SK-N-SH (cell line): Measurements from ENCODE around the gene C2CD4D. TPM values are rescaled to one million over a fixed set of nuclear protein-coding genes. Genes with fewer than 3 reads are reported as not detected.

ENCODE experiments used
- CTCF ChIA-PET: fragments of 300-600, 350-600 bp; formaldehyde crosslinking; extraction: SDS; loops from one replicate; lab custom pipeline; 2021; lab: Yijun Ruan, JAX
- POLR2A ChIA-PET: fragments of 350-600 bp; sonication (Branson Sonifier 250); formaldehyde crosslinking; extraction: SDS; loops from one replicate; lab custom pipeline; 2020; ENCODE audit warnings: antibody characterized with exemption, inconsistent platforms; lab: Yijun Ruan, JAX
- DNase-seq: peaks from one replicate; pipeline ENCODE4 v3.0.0; 2012
- H2AFZ ChIP-seq: fragments of 200-600 bp; sonication (generic); 2 replicates; pipeline ENCODE4 v1.8.1; 2016; ENCODE audit warnings: antibody characterized with exemption, mild to moderate bottlenecking, low read depth
- H3F3A ChIP-seq: fragments of 200-600 bp; sonication (generic); replicated peaks from 2 replicates; pipeline ENCODE3; 2016; ENCODE audit warnings: antibody characterized with exemption, mild to moderate bottlenecking; ENCODE audit not compliant: insufficient read depth
- H3K27ac ChIP-seq, 2 experiments: fragments of 200-500 bp in 1 of 2; fragments of 200-600 bp in 1 of 2; sonication (Bioruptor generic) in 1 of 2; sonication (generic), shearing (Covaris generic) in 1 of 2; 2 replicates each; pipeline versions ENCODE4 v1.5.1 to v1.6.1; 2014 to 2016; ENCODE audit warnings: low read depth in 2 of 2, inconsistent platforms in 1 of 2, low read length in 1 of 2, mild to moderate bottlenecking in 1 of 2, mixed read lengths in 1 of 2
- H3K27me3 ChIP-seq: fragments of 200-600 bp; sonication (generic), shearing (Covaris generic); 2 replicates; pipeline ENCODE4 v1.6.1; 2016; ENCODE audit warnings: mixed run types; ENCODE audit not compliant: insufficient read depth
- H3K36me3 ChIP-seq, 2 experiments: fragments of 200-500 bp in 1 of 2; fragments of 200-600 bp in 1 of 2; sonication (Bioruptor generic) in 1 of 2; sonication (generic) in 1 of 2; replicated peaks in 1 of 2; 2 replicates each; pipeline versions ENCODE3 to v1.5.1; 2014 to 2016; ENCODE audit warnings: low read length in 1 of 2, mild to moderate bottlenecking in 1 of 2; ENCODE audit not compliant: insufficient read depth in 2 of 2, control insufficient read depth in 1 of 2
- H3K4me1 ChIP-seq, 2 experiments: fragments of 200-500 bp in 1 of 2; fragments of 200-600 bp in 1 of 2; sonication (Bioruptor generic) in 1 of 2; sonication (generic), shearing (Covaris generic) in 1 of 2; 2 replicates each; pipeline versions ENCODE4 v1.5.1 to v1.6.1; 2014 to 2016; ENCODE audit warnings: low read depth in 1 of 2, low read length in 1 of 2, mixed run types in 1 of 2; ENCODE audit not compliant: insufficient read depth in 2 of 2, control insufficient read depth in 1 of 2
- H3K4me2 ChIP-seq: fragments of 200-600 bp; sonication (generic), shearing (Covaris generic); 2 replicates; pipeline ENCODE4 v1.6.1; 2017; ENCODE audit warnings: mixed run types
- H3K4me3 ChIP-seq, 2 experiments: fragments of 200-500 bp in 1 of 2; fragments of 200-600 bp in 1 of 2; sonication (Bioruptor generic) in 1 of 2; sonication (generic), shearing (Covaris generic) in 1 of 2; 2 replicates each; pipeline versions ENCODE4 v1.5.1 to v1.8.1; 2014 to 2016; ENCODE audit warnings: low read depth in 2 of 2, inconsistent platforms in 1 of 2, low read length in 1 of 2, mild to moderate bottlenecking in 1 of 2, mixed read lengths in 1 of 2, moderate library complexity in 1 of 2
- H3K79me2 ChIP-seq: fragments of 200-600 bp; sonication (generic); 2 replicates; pipeline ENCODE4 v1.8.1; 2017; ENCODE audit warnings: mild to moderate bottlenecking; ENCODE audit not compliant: insufficient read depth
- H3K9ac ChIP-seq: fragments of 200-600 bp; sonication (generic); 2 replicates; pipeline ENCODE4 v1.6.1; 2017; ENCODE audit warnings: mixed run types
- H3K9me2 ChIP-seq: fragments of 200-600 bp; sonication (generic); 2 replicates; pipeline ENCODE4 v1.6.1; 2017; ENCODE audit warnings: mixed run types
- H3K9me3 ChIP-seq: fragments of 200-600 bp; sonication (generic); 2 replicates; pipeline ENCODE4 v1.6.1; 2017; ENCODE audit warnings: mixed run types, mild to moderate bottlenecking, moderate library complexity
- H4K20me1 ChIP-seq: fragments of 200-600 bp; sonication (generic); 2 replicates; pipeline ENCODE4 v1.6.1; 2017; ENCODE audit warnings: mild to moderate bottlenecking, mixed run types; ENCODE audit not compliant: insufficient read depth
- CHD2 ChIP-seq: fragments of 150-350 bp; IDR thresholded peaks from 2 replicates; pipeline ENCODE4 v1.6.1; 2018; ENCODE audit warnings: low read length; ENCODE audit not compliant: partially characterized antibody
- ELF1 ChIP-seq: IDR thresholded peaks from 2 replicates; pipeline ENCODE4 v1.4.0; 2012
- EP300 ChIP-seq, 2 experiments: IDR thresholded peaks; 2 replicates each; pipeline versions ENCODE4 v1.4.0 to v1.6.1; 2012; ENCODE audit warnings: borderline replicate concordance in 1 of 2, low read depth in 1 of 2, low read length in 1 of 2
- EZH2phosphoT487 ChIP-seq: fragments of 200-600 bp; sonication (generic); IDR thresholded peaks from 2 replicates; pipeline ENCODE4 v1.6.1; 2017; ENCODE audit warnings: low read depth, mixed run types, mild to moderate bottlenecking, antibody characterized with exemption, moderate library complexity, borderline replicate concordance
- FOSL2 ChIP-seq: IDR thresholded peaks from 2 replicates; pipeline ENCODE4 v1.4.0; 2012; ENCODE audit warnings: low read depth, mild to moderate bottlenecking, moderate library complexity, borderline replicate concordance
- FOXJ3 ChIP-seq: sonication (generic); formaldehyde crosslinking; IDR thresholded peaks from 2 replicates; pipeline ENCODE4 v1.5.1; 2020; ENCODE audit warnings: mild to moderate bottlenecking, missing genetic modification reagents
- FOXM1 ChIP-seq: IDR thresholded peaks from 2 replicates; pipeline ENCODE4 v1.4.0; 2012; ENCODE audit warnings: low read depth, mild to moderate bottlenecking
- MXI1 ChIP-seq: IDR thresholded peaks from 2 replicates; pipeline ENCODE4 v1.6.1; 2012; ENCODE audit warnings: mild to moderate bottlenecking, low read depth, low read length, improper control_type of control experiment
- PBX3 ChIP-seq: IDR thresholded peaks from 2 replicates; pipeline ENCODE4; 2012
- POLR2AphosphoS5 ChIP-seq: IDR thresholded peaks from 2 replicates; pipeline ENCODE4 v1.6.1; 2012; ENCODE audit warnings: low read depth, low read length
- RCOR1 ChIP-seq: fragments of 150-350 bp; IDR thresholded peaks from 2 replicates; pipeline ENCODE4 v1.6.1; 2017; ENCODE audit warnings: antibody characterized with exemption, low read length
- RFX5 ChIP-seq: IDR thresholded peaks from 2 replicates; pipeline ENCODE4 v1.6.1; 2012; ENCODE audit warnings: mild to moderate bottlenecking, improper control_type of control experiment, low read length
- SMC3 ChIP-seq: IDR thresholded peaks from 2 replicates; pipeline ENCODE4 v1.6.1; 2012; ENCODE audit warnings: low read depth, low read length, improper control_type of control experiment
- TAF1 ChIP-seq: IDR thresholded peaks from 2 replicates; pipeline ENCODE4 v1.6.1; 2012; ENCODE audit warnings: low read depth, mild to moderate bottlenecking, low read length, moderate library complexity, borderline replicate concordance
- TCF12 ChIP-seq: IDR thresholded peaks from 2 replicates; pipeline ENCODE4 v1.4.0; 2012
- TEAD4 ChIP-seq: IDR thresholded peaks from 2 replicates; pipeline ENCODE4 v1.4.0; 2012; ENCODE audit warnings: mild to moderate bottlenecking, borderline replicate concordance; ENCODE audit not compliant: insufficient read depth
- USF2 ChIP-seq: fragments of 150-350 bp; IDR thresholded peaks from 2 replicates; pipeline ENCODE4 v1.6.1; 2017; ENCODE audit warnings: antibody characterized with exemption, low read length, low read depth, borderline replicate concordance
- YY1 ChIP-seq: IDR thresholded peaks from 2 replicates; pipeline ENCODE4 v1.4.0; 2012; ENCODE audit warnings: low read depth, mild to moderate bottlenecking
- ZBTB33 ChIP-seq: IDR thresholded peaks from 2 replicates; pipeline ENCODE4 v1.4.0; 2012; ENCODE audit warnings: low read depth, borderline replicate concordance
- WGBS: methylation state at CpG from one replicate; pipeline ENCODE4 v1.1.6; 2017; ENCODE audit warnings: low lambda C conversion rate; 5-methylcytosine and 5-hydroxymethylcytosine counted together
- polyA plus RNA-seq, 3 experiments: library from polyadenylated mRNA; depleted of rRNA; stranded (reverse); fragments of >200 nt; gene quantifications; 2 replicates each; pipeline ENCODE4 v1.2.3, GENCODE V29; 2012
- TF ChIP-seq, protein P1 (sequence below): fragments of 200-600 bp; sonication (generic); IDR thresholded peaks from 2 replicates; pipeline ENCODE4 v1.6.1; 2017; ENCODE audit warnings: antibody characterized with exemption, mild to moderate bottlenecking, moderate library complexity
- TF ChIP-seq, protein P2 (sequence below): IDR thresholded peaks from 2 replicates; pipeline ENCODE4 v1.4.0; 2012; ENCODE audit warnings: low read depth, borderline replicate concordance
- TF ChIP-seq, protein P3 (sequence below): IDR thresholded peaks from 2 replicates; pipeline ENCODE4 v1.4.0; 2012; ENCODE audit warnings: low read depth

The C2CD4D gene
- polyA plus RNA-seq, 1 of the 3 experiments (the other 2 are of a cell fraction), result not detected

DNA sequence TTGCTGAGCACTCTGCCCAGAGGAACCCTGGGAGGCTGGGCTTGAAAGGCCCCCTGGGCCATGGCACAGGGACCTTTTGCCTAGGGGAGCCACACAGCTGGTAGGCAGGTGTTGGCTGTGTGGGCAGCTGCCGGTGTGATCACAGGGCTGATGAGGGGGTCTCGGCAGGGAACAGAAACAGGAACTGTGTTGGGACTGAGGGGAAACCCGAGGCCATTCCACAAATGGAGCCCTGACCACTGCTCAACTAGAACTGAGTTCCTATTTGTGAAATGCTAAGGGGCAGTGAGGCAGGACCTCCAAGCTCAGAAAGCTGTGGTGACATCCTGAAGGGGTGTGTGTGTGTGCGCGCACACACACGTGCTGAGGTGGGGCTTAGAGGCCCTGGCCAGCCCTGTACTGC, 20.3 kb upstream of the C2CD4D start:
- Histone ChIP-seq H3K9me3 (no peaks in the 10 kb centered on the region), H3F3A (no peaks in the 10 kb centered on the region), H3K4me3 (no peak overlapping the region), H3K79me2 (no peaks in the 10 kb centered on the region), H2AFZ (no peak overlapping the region), H4K20me1 (no peaks in the 10 kb centered on the region), H3K9me2 (no peaks in the 10 kb centered on the region), H3K36me3 (no peaks in the 10 kb centered on the region), H3K27me3 (no peaks in the 10 kb centered on the region), H3K9ac (no peak overlapping the region), H3K4me1 (no peaks in the 10 kb centered on the region; a peak in 1 of 4 replicates), H3K4me2 (no peak overlapping the region), H3K27ac (no peak overlapping the region)
- ChIA-PET POLR2A (no interaction called here), CTCF (interaction anchor here (1.1 to 1.5 kb wide), 3 partner anchors 10 to 141 kb away, joined by 3 to 4 read pairs (median 4); no protein-coding TSS in a partner anchor)
- WGBS, result 67% methylated on average over 5 of the region's 6 CpGs
- no peak for DNase-seq
- no peak for TF ChIP-seq MXI1
- TF ChIP-seq TCF12, result no peak
- no peak for TF ChIP-seq FOSL2
- no peak for TF ChIP-seq SMC3
- TF ChIP-seq, protein P1, sequence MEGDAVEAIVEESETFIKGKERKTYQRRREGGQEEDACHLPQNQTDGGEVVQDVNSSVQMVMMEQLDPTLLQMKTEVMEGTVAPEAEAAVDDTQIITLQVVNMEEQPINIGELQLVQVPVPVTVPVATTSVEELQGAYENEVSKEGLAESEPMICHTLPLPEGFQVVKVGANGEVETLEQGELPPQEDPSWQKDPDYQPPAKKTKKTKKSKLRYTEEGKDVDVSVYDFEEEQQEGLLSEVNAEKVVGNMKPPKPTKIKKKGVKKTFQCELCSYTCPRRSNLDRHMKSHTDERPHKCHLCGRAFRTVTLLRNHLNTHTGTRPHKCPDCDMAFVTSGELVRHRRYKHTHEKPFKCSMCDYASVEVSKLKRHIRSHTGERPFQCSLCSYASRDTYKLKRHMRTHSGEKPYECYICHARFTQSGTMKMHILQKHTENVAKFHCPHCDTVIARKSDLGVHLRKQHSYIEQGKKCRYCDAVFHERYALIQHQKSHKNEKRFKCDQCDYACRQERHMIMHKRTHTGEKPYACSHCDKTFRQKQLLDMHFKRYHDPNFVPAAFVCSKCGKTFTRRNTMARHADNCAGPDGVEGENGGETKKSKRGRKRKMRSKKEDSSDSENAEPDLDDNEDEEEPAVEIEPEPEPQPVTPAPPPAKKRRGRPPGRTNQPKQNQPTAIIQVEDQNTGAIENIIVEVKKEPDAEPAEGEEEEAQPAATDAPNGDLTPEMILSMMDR, result no peak
- no peak for TF ChIP-seq USF2
- TF ChIP-seq PBX3, result no peak
- no peak for TF ChIP-seq FOXJ3
- no peak for TF ChIP-seq RFX5
- no peak for TF ChIP-seq YY1
- TF ChIP-seq EZH2phosphoT487, result no peak

DNA sequence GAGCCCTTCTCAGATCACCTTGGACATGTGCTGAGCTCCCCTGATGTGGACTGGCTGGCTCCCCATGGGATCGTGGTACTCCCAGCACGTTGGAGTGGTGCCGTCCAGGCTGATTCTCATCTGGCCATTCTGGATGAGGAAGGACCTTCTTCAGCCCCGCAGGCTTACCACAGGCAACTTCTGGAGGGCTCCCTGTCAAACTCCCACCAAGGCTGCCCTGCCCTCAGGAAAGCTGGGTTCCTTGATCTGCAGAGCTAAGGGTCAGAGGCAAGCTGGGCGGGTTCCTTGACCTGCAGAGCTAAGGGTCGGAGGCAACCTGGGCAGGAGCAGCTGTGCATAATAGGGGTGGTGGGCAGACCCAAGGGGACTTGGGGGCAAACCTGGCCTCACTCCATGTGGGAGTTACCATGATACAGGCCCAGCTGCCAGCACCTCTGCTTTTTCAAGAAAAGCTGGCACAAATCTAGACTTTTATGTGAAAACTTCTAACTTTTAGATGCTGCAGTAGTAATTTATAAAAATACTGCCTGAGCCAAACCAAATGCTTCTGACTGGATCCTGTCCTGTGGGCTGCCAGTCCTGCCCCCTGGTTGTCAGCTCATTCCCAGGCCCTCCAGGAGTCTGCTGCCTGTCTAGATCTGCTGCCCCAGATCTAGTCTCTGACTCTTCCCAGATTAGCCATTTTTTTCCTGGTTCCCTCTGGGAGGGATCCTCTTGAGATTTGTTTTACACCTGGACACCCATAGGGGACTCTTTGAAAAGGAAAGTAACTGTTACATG, 19.5 kb upstream of the C2CD4D start:
- ChIA-PET POLR2A (no interaction called here), CTCF (interaction anchor here (0.7 to 2.2 kb wide), 8 partner anchors 9 to 576 kb away, joined by 3 to 6 read pairs (median 4); no protein-coding TSS in a partner anchor)
- no peak overlapping the region for H2AFZ ChIP-seq
- H3K9ac ChIP-seq, result no peak overlapping the region
- no peaks in the 10 kb centered on the region; a peak in 1 of 4 replicates for H3K4me1 ChIP-seq
- no peaks in the 10 kb centered on the region for H3K27me3 ChIP-seq
- no peak for DNase-seq
- H3K79me2 ChIP-seq, result no peaks in the 10 kb centered on the region
- no peak overlapping the region for H3K4me3 ChIP-seq
- no peaks in the 10 kb centered on the region for H3K9me2 ChIP-seq
- H3K36me3 ChIP-seq, result no peaks in the 10 kb centered on the region
- H4K20me1 ChIP-seq, result no peaks in the 10 kb centered on the region
- H3K4me2 ChIP-seq, result no peak overlapping the region
- H3F3A ChIP-seq, result no peaks in the 10 kb centered on the region
- 70% methylated on average over 4 of the region's 6 CpGs for WGBS
- no peaks in the 10 kb centered on the region for H3K9me3 ChIP-seq
- no peak overlapping the region for H3K27ac ChIP-seq
- TF ChIP-seq ELF1 (no peak), TEAD4 (no peak), RCOR1 (no peak), TAF1 (no peak), EP300 (IDR thresholded peaks at IDR 0.05; ENCODE audit: borderline replicate concordance in 1 of 2, low read depth in 1 of 2, low read length in 1 of 2) (no peak), FOXM1 (no peak), POLR2AphosphoS5 (no peak), ZBTB33 (no peak), MXI1 (no peak), CHD2 (no peak), SMC3 (no peak)
- TF ChIP-seq, protein P2, sequence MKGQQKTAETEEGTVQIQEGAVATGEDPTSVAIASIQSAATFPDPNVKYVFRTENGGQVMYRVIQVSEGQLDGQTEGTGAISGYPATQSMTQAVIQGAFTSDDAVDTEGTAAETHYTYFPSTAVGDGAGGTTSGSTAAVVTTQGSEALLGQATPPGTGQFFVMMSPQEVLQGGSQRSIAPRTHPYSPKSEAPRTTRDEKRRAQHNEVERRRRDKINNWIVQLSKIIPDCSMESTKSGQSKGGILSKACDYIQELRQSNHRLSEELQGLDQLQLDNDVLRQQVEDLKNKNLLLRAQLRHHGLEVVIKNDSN, result no peak
- TF ChIP-seq, protein P3, sequence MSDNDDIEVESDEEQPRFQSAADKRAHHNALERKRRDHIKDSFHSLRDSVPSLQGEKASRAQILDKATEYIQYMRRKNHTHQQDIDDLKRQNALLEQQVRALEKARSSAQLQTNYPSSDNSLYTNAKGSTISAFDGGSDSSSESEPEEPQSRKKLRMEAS, result no peak
